SU-DHL-6 (cell line): ENCODE data around the gene NAP1L1.

ENCODE experiments used
- H2AFZ ChIP-seq: fragments of 200-600 bp; sonication (generic); 2 replicates; pipeline ENCODE4 v1.6.1; 2014; ENCODE audit warnings: low read depth, mild to moderate bottlenecking, moderate library complexity, mixed read lengths, antibody characterized with exemption, low read length; ENCODE audit not compliant: severe bottlenecking
- H3F3A ChIP-seq: fragments of 200-600 bp; shearing (Covaris generic); 2 replicates; pipeline ENCODE4 v1.6.0; 2016; ENCODE audit warnings: antibody characterized with exemption, mild to moderate bottlenecking; ENCODE audit not compliant: insufficient read depth
- H3K27ac ChIP-seq: fragments of 200-600 bp; sonication (generic); 2 replicates; pipeline ENCODE4 v1.5.1; 2016; ENCODE audit warnings: low read depth, mild to moderate bottlenecking, low read length, moderate library complexity, mixed read lengths
- H3K27me3 ChIP-seq: fragments of 200-600 bp; sonication (generic), shearing (Covaris generic); 2 replicates; pipeline ENCODE4 v1.6.0; 2014; ENCODE audit warnings: mild to moderate bottlenecking, low read length
- H3K36me3 ChIP-seq: fragments of 200-600 bp; sonication (generic); 2 replicates; pipeline ENCODE4 v1.6.1; 2014; ENCODE audit warnings: mild to moderate bottlenecking, low read length, mixed read lengths
- H3K4me2 ChIP-seq: fragments of 300-600, 200-600 bp; shearing (Covaris generic), sonication (generic); 2 replicates; pipeline ENCODE4 v1.6.0; 2014; ENCODE audit warnings: low read length, low read depth, mild to moderate bottlenecking; ENCODE audit not compliant: poor library complexity, severe bottlenecking
- H3K4me3 ChIP-seq: fragments of 200-600 bp; sonication (generic); 2 replicates; pipeline ENCODE4 v1.5.1; 2014; ENCODE audit warnings: antibody characterized with exemption, low read length, mild to moderate bottlenecking, mixed read lengths; ENCODE audit not compliant: insufficient read depth, poor library complexity, severe bottlenecking
- H3K79me2 ChIP-seq: fragments of 200-600 bp; sonication (generic); 2 replicates; pipeline ENCODE4 v1.6.1; 2014; ENCODE audit warnings: mild to moderate bottlenecking, low read length, moderate library complexity; ENCODE audit not compliant: insufficient read depth
- H3K9ac ChIP-seq: fragments of 200-600 bp; sonication (generic); 2 replicates; pipeline ENCODE4 v1.7.0; 2014; ENCODE audit warnings: mild to moderate bottlenecking, low read length
- H3K9me2 ChIP-seq: fragments of 200-600 bp; sonication (generic); replicated peaks from 2 replicates; pipeline ENCODE4 v1.6.1; 2014; ENCODE audit warnings: low read length; ENCODE audit not compliant: insufficient read depth
- H3K9me3 ChIP-seq: fragments of 200-600 bp; sonication (generic); 2 replicates; pipeline ENCODE4 v1.6.1; 2014; ENCODE audit warnings: low read length, mixed read lengths; ENCODE audit not compliant: insufficient read depth
- H4K20me1 ChIP-seq: fragments of 200-600 bp; sonication (generic); 2 replicates; pipeline ENCODE4 v1.6.1; 2014; ENCODE audit warnings: low read depth, mild to moderate bottlenecking, antibody characterized with exemption, low read length, moderate library complexity, mixed read lengths
- CTCF ChIP-seq: fragments of 200-600 bp; sonication (generic); IDR thresholded peaks from one replicate; pipeline ENCODE4 v1.5.1; 2017; ENCODE audit warnings: antibody characterized with exemption, mild to moderate bottlenecking, low read length, moderate library complexity; ENCODE audit not compliant: insufficient read depth, poor library complexity, severe bottlenecking
- EZH2phosphoT487 ChIP-seq: fragments of 200-600 bp; sonication (generic), shearing (Covaris generic); conservative IDR thresholded peaks from 2 replicates; pipeline ENCODE4 v1.6.1; 2018; ENCODE audit warnings: mild to moderate bottlenecking, antibody characterized with exemption, low read length, moderate library complexity, mixed read lengths

NAP1L1 gene

DNA sequence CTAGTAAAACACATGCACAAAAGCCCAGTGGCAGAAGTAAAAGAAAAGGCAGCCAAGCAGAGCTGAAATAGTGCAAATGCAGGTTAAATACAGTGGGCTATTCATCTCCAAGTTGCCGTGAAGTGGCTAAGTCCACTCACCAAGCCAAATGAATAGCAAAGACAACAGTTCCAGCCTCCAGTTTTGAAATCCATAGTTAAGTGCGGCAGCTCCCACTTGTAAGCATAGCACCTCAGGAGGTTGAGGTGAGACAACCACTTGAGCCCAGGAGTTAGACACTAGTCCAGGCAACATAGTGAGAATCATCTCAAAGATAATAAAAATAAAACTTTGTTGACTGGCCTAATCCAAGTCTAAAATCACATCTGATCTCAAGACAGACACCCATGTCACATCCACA lies 43.1 kb downstream of the NAP1L1 start:
- Histone ChIP-seq H3K4me3 (no peak overlapping the region), H3K9ac (no peak overlapping the region), H3K27me3 (no peaks in the 10 kb centered on the region), H3K4me2 (no peak overlapping the region), H3K79me2 (no peaks in the 10 kb centered on the region), H3K36me3 (peaks cover 9% of the 10 kb centered on the region; the same call in 1 of the 2 replicates), H4K20me1 (no peaks in the 10 kb centered on the region), H2AFZ (no peak overlapping the region), H3K9me3 (no peaks in the 10 kb centered on the region), H3K27ac (no peak overlapping the region), H3F3A (peaks cover 31% of the 10 kb centered on the region), H3K9me2 (no peaks in the 10 kb centered on the region)
- TF ChIP-seq EZH2phosphoT487 = no peak
- no peak for TF ChIP-seq CTCF

- Histone ChIP-seq H3F3A (peaks cover 27% of the 10 kb centered on the region), H3K36me3 (peaks cover 4% of the 10 kb centered on the region; the same call in 1 of the 2 replicates), H3K9ac (no peak overlapping the region), H3K27me3 (no peaks in the 10 kb centered on the region), H3K4me2 (no peak overlapping the region), H2AFZ (no peak overlapping the region), H3K9me2 (no peaks in the 10 kb centered on the region), H4K20me1 (no peaks in the 10 kb centered on the region), H3K4me3 (no peak overlapping the region), H3K9me3 (no peaks in the 10 kb centered on the region), H3K27ac (no peak overlapping the region), H3K79me2 (no peaks in the 10 kb centered on the region)
- no peak for TF ChIP-seq EZH2phosphoT487
- no peak for TF ChIP-seq CTCF
Observed at GRCh38 chr12:76040461-76040860, 44.0 kb downstream of the NAP1L1 start.

DNA sequence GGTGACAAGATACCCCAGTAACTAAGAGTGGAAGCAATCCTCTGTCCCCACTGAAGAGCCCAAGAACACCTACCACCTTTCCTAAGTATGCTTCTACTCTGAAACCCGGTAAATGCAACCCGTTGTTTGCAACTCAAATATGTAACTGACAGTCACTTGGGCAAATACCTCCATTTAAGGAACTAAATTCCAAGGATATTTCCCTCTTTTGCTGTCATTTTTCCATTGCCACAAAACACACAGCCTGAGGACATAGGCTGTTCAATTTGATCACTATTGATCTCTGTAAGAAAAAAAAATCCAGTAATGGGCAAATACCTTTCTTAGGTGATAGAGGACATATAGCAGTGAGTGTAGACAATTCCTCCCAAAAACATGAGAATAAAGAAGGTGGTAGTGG lies 46.3 kb downstream of the NAP1L1 start:
- no peaks in the 10 kb centered on the region for H3K36me3 ChIP-seq
- no peaks in the 10 kb centered on the region for H3K27me3 ChIP-seq
- H2AFZ ChIP-seq = no peak overlapping the region
- H3K9ac ChIP-seq = no peak overlapping the region
- no peak overlapping the region for H3K4me2 ChIP-seq
- H3K79me2 ChIP-seq = no peaks in the 10 kb centered on the region
- no peaks in the 10 kb centered on the region for H3K9me2 ChIP-seq
- TF ChIP-seq CTCF (no peak), EZH2phosphoT487 (no peak)
- H4K20me1 ChIP-seq = no peaks in the 10 kb centered on the region
- H3K27ac ChIP-seq = no peak overlapping the region
- peaks cover 33% of the 10 kb centered on the region for H3F3A ChIP-seq
- no peaks in the 10 kb centered on the region for H3K9me3 ChIP-seq
- no peak overlapping the region for H3K4me3 ChIP-seq
